ENCODE measurements around the gene F12.
"Not testable (repeated sequence)": the region's sequence is repeated elsewhere in the genome, so short reads cannot be mapped to it uniquely, and the experiment has no call there.

The F12 gene

GRCh38 chr5:177382423-177383029, 26.8 kb downstream of the F12 start:
- Histone ChIP-seq H3K27me3 (replicated peaks) (no peaks in the 10 kb centered on the region), H3K27ac (no peak overlapping the region), H3K4me3 (ENCODE audit: low read depth, low read length) (no peak overlapping the region), H3K36me3 (replicated peaks) (no peaks in the 10 kb centered on the region)
- in situ Hi-C loops (cut with HindIII; ENCODE audit: low pct_ligation_motif_present, low sequenced_read_pairs), result no loop called here
- DNase-seq, result no peak
- TF ChIP-seq CTCF (IDR thresholded peaks at IDR 0.05; ENCODE audit: low read depth, low read length, missing control alignments), result peak; percentile 48

GRCh38 chr5:177380805-177381126, 28.6 kb downstream of the F12 start:
- H3K4me3 ChIP-seq (ENCODE audit: low read depth, low read length), result no peak overlapping the region
- in situ Hi-C loops (cut with HindIII; ENCODE audit: low pct_ligation_motif_present, low sequenced_read_pairs), result no loop called here
- no peaks in the 10 kb centered on the region for H3K27me3 ChIP-seq (replicated peaks)
- H3K36me3 ChIP-seq (replicated peaks), result no peaks in the 10 kb centered on the region
- no peak overlapping the region for H3K27ac ChIP-seq
- DNase-seq, result no peak
- no peak for TF ChIP-seq CTCF (IDR thresholded peaks at IDR 0.05; ENCODE audit: low read depth, low read length, missing control alignments)

GRCh38 chr5:177378884-177379883, 30.2 kb downstream of the F12 start:
- DNase-seq, result peak; percentile 95
- in situ Hi-C loops (cut with HindIII; ENCODE audit: low pct_ligation_motif_present, low sequenced_read_pairs), result no loop called here
- Histone ChIP-seq H3K27ac (peak overlapping the region; percentile 52), H3K4me3 (ENCODE audit: low read depth, low read length) (no peak overlapping the region), H3K36me3 (replicated peaks) (no peaks in the 10 kb centered on the region), H3K27me3 (replicated peaks) (no peaks in the 10 kb centered on the region)
- TF ChIP-seq CTCF (IDR thresholded peaks at IDR 0.05; ENCODE audit: low read depth, low read length, missing control alignments), result no peak

- H3K27me3 ChIP-seq (replicated peaks), result no peaks in the 10 kb centered on the region
- no peak overlapping the region for H3K27ac ChIP-seq
- TF ChIP-seq CTCF (IDR thresholded peaks at IDR 0.05; ENCODE audit: low read depth, low read length, missing control alignments), result no peak
- no peak for DNase-seq
- in situ Hi-C loops (cut with HindIII; ENCODE audit: low pct_ligation_motif_present, low sequenced_read_pairs), result no loop called here
- H3K36me3 ChIP-seq (replicated peaks), result no peaks in the 10 kb centered on the region
- no peak overlapping the region for H3K4me3 ChIP-seq (ENCODE audit: low read depth, low read length)
Measured at GRCh38 chr5:177377851-177378776, 31.2 kb downstream of the F12 start.

GRCh38 chr5:177376107-177376506, 33.3 kb downstream of the F12 start:
- H3K4me3 ChIP-seq (ENCODE audit: low read depth, low read length), result no peak overlapping the region
- DNase-seq, result no peak
- no peak for TF ChIP-seq CTCF (IDR thresholded peaks at IDR 0.05; ENCODE audit: low read depth, low read length, missing control alignments)
- no peak overlapping the region for H3K27ac ChIP-seq
- H3K27me3 ChIP-seq (replicated peaks), result no peaks in the 10 kb centered on the region
- in situ Hi-C loops (cut with HindIII; ENCODE audit: low pct_ligation_motif_present, low sequenced_read_pairs), result no loop called here
- no peaks in the 10 kb centered on the region for H3K36me3 ChIP-seq (replicated peaks)

- in situ Hi-C loops (cut with HindIII; ENCODE audit: low pct_ligation_motif_present, low sequenced_read_pairs); H3K4me3 ChIP-seq (ENCODE audit: low read depth, low read length); DNase-seq; H3K27me3 ChIP-seq (replicated peaks); H3K36me3 ChIP-seq (replicated peaks); H3K27ac ChIP-seq: not testable (repeated sequence)
Measured at GRCh38 chr5:177375516-177375915, 33.8 kb downstream of the F12 start.
